CD4-positive, alpha-beta T cell treated with Interleukin-15 for 4 hours (primary cell): ENCODE results near the gene TPMT.
A peak's percentile ranks its signal among the peaks of the same experiment; 100 is the strongest.
"Not testable (repeated sequence)": the region's sequence is repeated elsewhere in the genome, so short reads cannot be mapped to it uniquely, and the experiment has no call there.

ENCODE experiments used
- DNase-seq: peaks from one replicate; pipeline ENCODE4 v3.0.0-alpha.2; 2020; ENCODE audit warnings: low spot score

The TPMT gene

GRCh38 chr6:18155150-18155863 lies 430 bp upstream of the TPMT start, which contains the start of gene KDM1B:
TSS of gene KDM1B (plus strand) at chr6:18155422. CDS start at chr6:18159896, 4,474 bp downstream.
- DNase-seq: peak; percentile 99

GRCh38 chr6:18153311-18153703 lies 1.6 kb downstream of the TPMT start:
- no peak for DNase-seq

- no peak for DNase-seq
Observed at GRCh38 chr6:18151801-18152200, 3.1 kb downstream of the TPMT start.

DNA sequence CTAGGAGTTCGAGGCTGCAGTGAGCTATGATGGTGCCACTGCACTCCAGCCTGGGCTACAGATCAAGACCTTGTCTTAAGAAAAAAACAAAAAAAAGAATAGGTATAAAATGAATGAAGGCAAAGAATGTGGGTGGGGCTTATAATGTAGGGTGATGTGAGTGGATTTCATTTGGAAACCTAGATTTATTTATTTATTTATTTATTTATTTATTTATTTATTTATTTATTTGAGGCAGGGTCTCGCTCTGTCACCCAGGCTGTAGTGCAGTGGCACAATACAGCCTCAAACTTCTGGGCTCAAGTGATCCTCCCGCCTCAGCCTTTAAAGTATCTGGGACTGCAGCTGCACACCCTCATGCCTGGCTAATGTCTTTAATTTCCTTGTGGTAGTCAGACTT lies 3.5 kb downstream of the TPMT start:
- DNase-seq: not testable (repeated sequence)

DNA sequence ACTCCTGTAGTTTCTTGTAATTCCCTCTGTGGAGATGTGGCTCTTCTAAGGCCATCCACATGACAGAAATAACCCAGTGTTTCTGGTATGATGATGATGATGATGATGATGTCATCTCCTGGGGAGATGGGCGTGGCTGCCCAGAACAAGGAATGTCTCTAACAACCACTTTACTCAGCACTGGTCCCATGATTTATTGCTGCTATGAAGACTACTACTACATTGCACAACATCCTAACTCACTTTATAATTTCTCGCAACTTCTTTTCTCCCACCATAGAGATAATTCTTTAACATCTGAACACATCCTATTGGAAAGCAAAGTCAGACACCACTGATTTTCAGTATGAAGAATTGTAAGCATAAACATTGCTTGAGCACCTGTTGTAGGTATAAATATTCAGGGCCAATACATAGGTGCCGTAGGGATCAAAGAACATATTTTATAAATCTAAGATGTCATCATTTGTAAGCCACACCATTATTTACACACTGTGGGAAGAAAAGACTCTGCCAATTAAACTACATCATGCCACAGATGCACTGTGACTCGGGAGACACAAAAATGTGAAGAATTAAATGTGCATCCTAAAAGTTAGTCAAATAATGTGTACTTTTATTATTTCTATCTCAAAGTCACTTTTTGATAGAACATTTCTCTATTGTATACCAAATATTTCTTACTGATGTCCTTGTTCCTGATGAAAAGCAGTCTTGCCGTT lies 6.4 kb downstream of the TPMT start:
- no peak for DNase-seq

DNA sequence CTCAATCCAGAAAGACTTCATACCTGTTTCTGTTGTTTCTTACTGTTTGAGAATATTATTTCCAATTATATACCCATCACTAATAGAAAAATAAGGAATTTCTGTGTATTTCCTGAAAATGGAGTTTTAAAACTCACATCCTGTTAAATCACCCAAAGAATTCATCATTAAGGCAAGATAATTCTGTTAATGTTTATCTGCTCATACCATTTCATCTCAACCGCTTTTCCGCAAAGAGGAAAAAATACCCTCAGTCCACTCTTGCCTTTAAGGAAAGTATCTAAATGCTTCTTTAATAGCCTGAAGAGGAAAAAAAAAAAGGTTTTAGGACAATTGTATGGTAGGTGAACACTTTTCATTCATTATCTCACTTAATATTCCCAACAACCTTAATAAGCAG lies 7.3 kb downstream of the TPMT start:
- no peak for DNase-seq

GRCh38 chr6:18147160-18147559 lies 7.7 kb downstream of the TPMT start:
- no peak for DNase-seq

DNA sequence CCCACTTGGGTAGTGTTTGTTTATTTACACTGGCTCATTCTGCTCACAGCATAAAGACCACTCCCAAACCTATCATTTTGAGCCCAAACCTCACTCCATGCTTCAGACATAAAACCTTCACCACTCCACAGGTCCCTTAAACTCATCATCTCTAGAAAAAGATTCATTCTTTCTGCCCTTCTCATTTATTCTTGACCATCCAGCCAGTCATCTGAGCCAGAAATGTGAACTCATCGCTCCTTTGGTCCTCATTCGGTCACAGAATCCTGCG lies 12.4 kb downstream of the TPMT start:
- DNase-seq: no peak

GRCh38 chr6:18141805-18142590 lies 12.9 kb downstream of the TPMT start:
- DNase-seq: no peak

DNA sequence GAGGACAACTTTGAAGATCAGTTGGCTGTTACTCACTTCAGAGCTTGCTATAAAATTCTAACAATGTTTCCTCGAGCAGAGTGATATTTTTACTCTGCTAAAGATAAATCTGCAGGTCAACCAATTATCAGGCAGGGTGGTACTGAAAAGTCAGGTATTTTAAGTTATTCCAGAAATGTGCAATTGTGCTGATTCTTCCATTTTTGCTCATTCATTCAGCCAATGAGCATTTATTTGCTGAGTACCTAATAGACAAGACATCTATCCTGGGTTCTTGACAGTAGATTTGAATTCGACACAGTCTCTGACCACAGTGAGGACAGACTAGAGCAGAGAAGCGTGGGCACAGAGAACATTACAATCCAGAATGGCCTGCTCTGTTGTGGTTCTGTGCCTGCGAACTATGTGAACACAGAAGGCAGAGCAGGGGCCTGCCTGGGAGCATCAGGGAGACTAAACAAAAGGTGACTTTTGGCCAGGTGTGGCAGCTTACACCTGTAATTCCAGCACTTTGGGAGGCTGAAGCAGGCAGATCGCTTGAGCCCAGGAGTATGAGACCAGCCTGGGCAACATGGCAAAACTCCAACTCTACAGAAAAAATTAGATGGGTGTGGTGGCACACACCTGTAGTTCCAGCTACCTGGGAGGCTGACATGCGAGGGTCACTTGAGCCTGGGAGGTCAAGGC lies 14.8 kb downstream of the TPMT start:
- no peak for DNase-seq

DNA sequence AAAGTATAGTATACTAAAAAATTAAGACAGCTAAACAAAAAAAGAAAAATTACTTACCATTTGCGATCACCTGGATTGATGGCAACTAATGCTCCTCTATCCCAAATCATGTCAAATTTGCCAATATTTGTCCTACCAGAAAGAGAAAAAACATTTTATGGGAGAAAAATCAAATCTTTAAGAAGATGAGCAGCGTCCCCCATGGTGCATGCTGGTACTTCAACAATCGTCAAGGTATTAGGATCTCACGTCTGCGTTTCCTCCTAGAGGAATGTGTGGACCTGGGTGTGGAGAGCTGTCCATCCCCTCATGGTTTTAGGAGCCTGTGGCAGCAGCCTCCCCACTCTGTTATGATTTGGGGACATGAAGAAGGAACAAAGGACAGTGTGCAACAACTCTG lies 16.0 kb downstream of the TPMT start:
- DNase-seq: no peak

GRCh38 chr6:18136260-18136659 lies 18.6 kb downstream of the TPMT start:
- no peak for DNase-seq

DNA sequence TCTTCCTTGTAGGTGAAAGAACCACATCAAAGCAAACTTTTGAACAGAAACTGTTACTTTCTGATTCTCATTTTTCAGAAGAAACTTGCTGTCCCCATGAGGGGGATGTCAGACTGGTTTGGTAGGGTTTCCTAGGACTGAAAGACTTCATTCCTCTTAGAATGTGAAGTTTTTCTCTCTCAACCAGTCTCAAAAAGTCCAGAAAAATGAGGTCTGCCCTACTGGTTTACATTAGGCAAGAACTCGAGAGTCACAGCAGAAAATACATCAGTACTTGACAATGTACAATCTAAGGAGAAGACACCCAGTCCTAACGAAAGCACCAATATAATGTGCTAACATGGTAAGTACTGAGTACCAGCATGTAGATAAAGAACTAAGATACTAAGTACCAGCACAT lies 19.7 kb downstream of the TPMT start:
- DNase-seq: no peak

GRCh38 chr6:18132346-18132745 lies 22.5 kb downstream of the TPMT start:
- no peak for DNase-seq

DNA sequence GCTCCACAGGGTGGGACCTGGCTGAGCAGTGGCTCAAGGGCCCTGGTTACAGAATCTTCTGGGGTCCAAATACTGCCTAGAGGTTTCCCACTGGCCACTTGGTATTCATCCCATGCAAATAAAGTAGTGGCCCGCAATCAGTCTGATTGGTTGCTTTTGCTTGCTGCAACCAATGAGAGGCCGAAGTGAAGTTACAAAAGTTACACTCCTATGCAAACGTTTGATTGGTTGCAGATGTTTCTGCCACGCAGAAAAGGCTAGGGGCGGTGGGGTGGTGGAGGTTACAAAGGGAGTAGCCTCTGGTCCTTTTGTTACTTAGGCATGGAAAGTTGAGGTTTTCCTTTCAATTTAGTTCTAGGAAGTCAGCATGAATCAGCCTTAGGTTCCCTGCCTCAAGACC lies 28.8 kb downstream of the TPMT start:
- no peak for DNase-seq

- DNase-seq: peak; percentile 67
Observed at GRCh38 chr6:18122128-18123093, 32.5 kb downstream of the TPMT start, which contains the start of gene NHLRC1. TSS of gene NHLRC1 (minus strand) at chr6:18122677. CDS start at chr6:18122606, 71 bp downstream.

- no peak for DNase-seq
Observed at GRCh38 chr6:18121580-18122127, 33.2 kb downstream of the TPMT start.

- no peak for DNase-seq
Observed at GRCh38 chr6:18119236-18119635, 35.6 kb downstream of the TPMT start.

DNA sequence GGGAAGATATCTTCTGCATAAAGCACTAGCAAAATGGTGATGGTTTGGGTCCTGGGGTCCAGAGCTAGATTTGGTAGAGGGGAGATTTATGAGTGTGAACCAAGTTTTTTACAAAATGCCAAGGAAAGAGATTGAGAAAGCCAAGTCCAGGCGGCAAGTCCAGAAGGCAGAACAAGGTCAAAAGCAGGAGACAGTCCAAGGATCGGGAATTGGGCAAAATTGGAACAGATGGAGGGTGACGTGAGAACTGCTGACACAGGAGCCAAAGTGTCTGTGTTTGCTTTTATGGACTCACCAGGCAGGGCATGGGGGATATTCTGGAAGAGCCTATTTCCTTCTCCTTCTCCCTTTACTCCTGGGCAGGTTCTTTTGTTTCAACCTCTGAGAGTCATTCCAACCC lies 36.5 kb downstream of the TPMT start:
- no peak for DNase-seq

DNA sequence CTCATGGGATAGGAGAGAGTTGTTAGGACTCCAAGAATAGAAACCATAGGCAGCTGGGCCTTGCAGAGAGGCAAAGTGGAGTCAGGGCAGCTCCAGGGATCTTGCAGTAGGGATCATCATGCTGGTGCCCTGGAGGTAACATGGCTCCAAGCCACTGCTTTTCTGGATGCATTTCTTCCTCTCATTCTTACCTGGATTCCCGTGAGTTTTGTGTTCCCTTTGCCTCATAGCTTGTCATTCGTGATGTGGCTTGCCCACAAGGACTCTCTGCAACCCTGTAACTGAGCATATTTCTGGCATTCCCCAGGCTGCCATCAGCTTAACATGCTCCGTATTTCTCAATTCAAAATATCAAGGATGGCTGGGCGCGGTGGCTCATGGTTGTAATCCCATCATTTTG lies 37.7 kb downstream of the TPMT start:
- no peak for DNase-seq

DNA sequence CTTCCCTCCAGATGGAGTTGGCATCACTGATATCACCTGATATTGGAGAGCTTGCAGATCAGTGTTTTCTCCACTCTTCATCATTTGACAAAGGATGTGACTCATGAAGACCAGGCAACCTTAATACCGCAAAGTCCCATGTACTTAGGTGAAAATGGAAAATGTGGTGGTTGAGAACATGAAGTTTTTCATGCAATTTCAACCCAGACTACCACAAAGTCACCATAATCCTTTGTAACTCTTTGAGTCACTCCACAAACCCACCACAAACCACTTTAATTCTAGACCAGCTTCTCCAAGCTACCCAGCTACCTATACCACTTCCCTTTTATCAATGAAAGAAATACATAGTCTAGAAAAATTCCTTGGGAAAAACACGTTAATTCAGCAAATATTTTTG lies 39.5 kb downstream of the TPMT start:
- no peak for DNase-seq
